Osteoblast (primary cell): ENCODE measurements around the gene TMEM272. TPM values are rescaled to one million over a fixed set of nuclear protein-coding genes. Genes with fewer than 3 reads are reported as not detected.

Experiments used
- DNase-seq: peaks from one replicate; pipeline ENCODE4 v3.0.0; 2011; ENCODE audit warnings: low spot score, mixed read lengths; ENCODE audit not compliant: insufficient read length; ENCODE audit errors: missing footprints
- H2AFZ ChIP-seq: 2 replicates; pipeline ENCODE4 v1.6.0; 2011; ENCODE audit warnings: mild to moderate bottlenecking, low read length
- H3K27ac ChIP-seq: 2 replicates; pipeline ENCODE4 v1.5.1; 2011; ENCODE audit warnings: mild to moderate bottlenecking, low read depth, low read length, moderate library complexity
- H3K27me3 ChIP-seq: 2 replicates; pipeline ENCODE4 v1.6.0; 2012; ENCODE audit warnings: mild to moderate bottlenecking, control low read depth, inconsistent platforms, low read length, moderate library complexity; ENCODE audit not compliant: insufficient read depth
- H3K36me3 ChIP-seq: 2 replicates; pipeline ENCODE4 v1.5.1; 2011; ENCODE audit warnings: mild to moderate bottlenecking, low read length, control low read depth, moderate library complexity; ENCODE audit not compliant: insufficient read depth
- H3K4me1 ChIP-seq: 2 replicates; pipeline ENCODE4 v1.5.1; 2011; ENCODE audit warnings: mild to moderate bottlenecking, low read length, control low read depth, moderate library complexity; ENCODE audit not compliant: insufficient read depth
- H3K4me2 ChIP-seq: 2 replicates; pipeline ENCODE4 v1.6.0; 2011; ENCODE audit warnings: mild to moderate bottlenecking, low read length; ENCODE audit not compliant: insufficient read depth
- H3K4me3 ChIP-seq: fragments of 200-600 bp; sonication (generic); 3 replicates; pipeline ENCODE4 v1.5.1; 2012; ENCODE audit warnings: mild to moderate bottlenecking, low read length, inconsistent platforms; ENCODE audit not compliant: insufficient read depth
- H3K79me2 ChIP-seq: 2 replicates; pipeline ENCODE4 v1.6.0; 2012; ENCODE audit warnings: mild to moderate bottlenecking, low read length, control low read depth, inconsistent platforms; ENCODE audit not compliant: insufficient read depth
- H3K9me3 ChIP-seq: 2 replicates; pipeline ENCODE4 v1.5.1; 2011; ENCODE audit warnings: low read depth, low read length, control low read depth
- H4K20me1 ChIP-seq: 2 replicates; pipeline ENCODE4 v1.6.0; 2012; ENCODE audit warnings: mild to moderate bottlenecking, low read length, control low read depth; ENCODE audit not compliant: insufficient read depth
- CTCF ChIP-seq: IDR thresholded peaks from 2 replicates; pipeline ENCODE4 v1.5.1; 2011; ENCODE audit warnings: mild to moderate bottlenecking, low read depth, low read length, moderate library complexity; ENCODE audit errors: extremely low read depth
- total RNA-seq: library from RNA; depleted of rRNA; stranded (reverse); fragments of >200 nt; gene quantifications from 2 replicates; pipeline ENCODE4 v1.2.3, GENCODE V29; 2012

The TMEM272 gene
- total RNA-seq, 1 donor: not detected

- DNase-seq: no peak
- H3K4me2 ChIP-seq: no peak overlapping the region
Observed at GRCh38 chr13:51815848-51816247, 29.1 kb downstream of the TMEM272 start.

DNA sequence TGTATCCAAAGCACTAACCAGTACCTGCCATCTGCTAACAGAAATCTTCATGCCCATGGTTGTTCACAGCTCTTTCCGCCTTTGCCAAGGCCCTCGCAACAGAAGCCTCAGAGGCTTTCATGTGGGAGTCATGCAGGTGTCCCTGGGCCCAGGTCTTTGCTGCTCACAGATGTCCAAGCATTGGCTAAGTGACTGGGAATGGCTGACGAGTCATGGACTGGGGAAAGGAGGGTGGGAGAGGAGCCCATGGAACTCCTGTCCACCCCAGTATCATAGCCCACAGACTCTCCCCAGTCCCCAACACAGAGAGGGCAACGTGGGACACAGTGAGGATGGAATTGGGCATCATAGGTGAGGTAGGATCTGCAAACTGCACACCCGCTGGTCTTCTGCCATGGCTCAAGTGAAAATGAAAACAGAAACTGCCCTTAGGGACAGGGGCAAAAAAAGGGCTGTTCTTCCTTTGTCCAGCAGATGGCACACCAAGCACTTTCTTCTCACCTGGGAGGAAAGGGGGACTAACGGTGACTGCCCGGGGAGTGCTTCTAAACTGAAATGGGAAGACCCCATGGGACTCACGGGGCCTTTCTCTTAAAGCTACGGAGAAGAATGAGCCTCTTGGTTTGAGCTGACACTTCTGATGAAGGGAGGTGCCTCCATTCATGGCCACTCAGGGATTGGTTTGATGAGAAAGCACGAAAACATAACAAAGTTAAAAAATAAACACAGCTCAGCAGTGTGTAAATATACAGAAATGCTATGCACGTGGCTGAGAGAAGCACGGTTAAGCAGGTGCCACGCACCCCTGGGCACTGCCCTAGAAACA lies 29.9 kb downstream of the TMEM272 start:
- H3K4me1 ChIP-seq: no peaks in the 10 kb centered on the region
- H3K9me3 ChIP-seq: no peaks in the 10 kb centered on the region
- TF ChIP-seq CTCF: peak; percentile 88
- peak overlapping the region; percentile 58 for H2AFZ ChIP-seq
- peak; percentile 84 for DNase-seq
- no peaks in the 10 kb centered on the region for H3K79me2 ChIP-seq
- H3K27me3 ChIP-seq: peaks cover 28% of the 10 kb centered on the region
- H3K4me3 ChIP-seq: peak overlapping the region; percentile 57
- peak overlapping the region; percentile 75 for H3K4me2 ChIP-seq
- no peak overlapping the region for H3K27ac ChIP-seq
- no peaks in the 10 kb centered on the region for H3K36me3 ChIP-seq
- H4K20me1 ChIP-seq: no peaks in the 10 kb centered on the region

More at GRCh38 chr13:51815848-51816247, 29.1 kb downstream of the TMEM272 start:
- Histone ChIP-seq H2AFZ (no peak overlapping the region), H3K9me3 (no peaks in the 10 kb centered on the region), H3K27me3 (peaks cover 36% of the 10 kb centered on the region), H3K27ac (no peak overlapping the region), H3K4me1 (no peaks in the 10 kb centered on the region), H3K36me3 (no peaks in the 10 kb centered on the region), H3K79me2 (no peaks in the 10 kb centered on the region), H4K20me1 (no peaks in the 10 kb centered on the region), H3K4me3 (no peak overlapping the region)
- no peak for TF ChIP-seq CTCF

GRCh38 chr13:51814071-51814470 lies 30.9 kb downstream of the TMEM272 start:
- Histone ChIP-seq H3K36me3 (no peaks in the 10 kb centered on the region), H3K9me3 (no peaks in the 10 kb centered on the region), H3K4me2 (no peak overlapping the region), H3K27ac (no peak overlapping the region), H3K4me3 (no peak overlapping the region), H3K79me2 (no peaks in the 10 kb centered on the region), H4K20me1 (no peaks in the 10 kb centered on the region), H2AFZ (no peak overlapping the region), H3K27me3 (peaks cover 20% of the 10 kb centered on the region), H3K4me1 (no peaks in the 10 kb centered on the region)
- no peak for DNase-seq
- TF ChIP-seq CTCF: no peak

DNA sequence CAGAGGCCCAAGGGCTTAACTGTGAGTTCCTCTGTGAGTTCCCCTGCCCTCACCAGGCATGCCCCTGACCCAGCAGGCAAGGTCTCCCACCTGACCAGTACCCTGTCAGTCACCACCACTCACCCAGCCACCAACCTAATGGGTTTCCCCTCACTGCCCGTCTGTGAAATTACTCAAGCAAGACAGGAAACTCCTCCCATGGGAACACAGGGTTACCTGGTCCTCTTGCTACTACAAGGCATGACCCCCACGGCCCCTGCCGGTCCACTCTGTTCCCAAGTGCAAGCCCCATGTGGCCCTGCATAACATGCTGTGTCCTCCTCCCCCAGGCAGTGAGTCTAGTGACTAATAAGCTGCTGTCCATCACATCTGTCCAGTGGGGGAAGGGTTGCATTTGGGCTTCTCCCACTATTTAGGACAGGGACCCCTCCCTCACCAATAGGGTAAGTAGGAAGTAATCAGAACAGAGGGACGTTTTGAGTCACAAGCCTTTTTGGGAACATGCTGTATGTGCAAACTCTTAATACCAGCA lies 33.0 kb downstream of the TMEM272 start:
- no peaks in the 10 kb centered on the region for H3K4me1 ChIP-seq
- H3K9me3 ChIP-seq: no peaks in the 10 kb centered on the region
- H4K20me1 ChIP-seq: no peaks in the 10 kb centered on the region
- H3K79me2 ChIP-seq: no peaks in the 10 kb centered on the region
- no peak overlapping the region for H2AFZ ChIP-seq
- H3K4me2 ChIP-seq: no peak overlapping the region
- no peaks in the 10 kb centered on the region for H3K36me3 ChIP-seq
- peaks cover 13% of the 10 kb centered on the region for H3K27me3 ChIP-seq
- H3K4me3 ChIP-seq: no peak overlapping the region
- DNase-seq: no peak
- TF ChIP-seq CTCF: no peak
- H3K27ac ChIP-seq: no peak overlapping the region
